Vagina (tissue), 2 donors: ENCODE data around the gene GOLGA6C.

Experiments
- POLR2A ChIP-seq, 2 donors: fragments of 450-650 bp; IDR thresholded peaks; one replicate each; pipeline ENCODE4 v1.6.1; 2017; ENCODE audit warnings: antibody characterized with exemption in 2 of 2, mild to moderate bottlenecking in 2 of 2, moderate library complexity in 2 of 2
- POLR2AphosphoS5 ChIP-seq, 2 donors: sonication (generic); formaldehyde crosslinking; IDR thresholded peaks; one replicate each; pipeline ENCODE4 v1.9.0; 2017; ENCODE audit warnings: antibody characterized with exemption in 2 of 2, mild to moderate bottlenecking in 2 of 2, low read depth in 1 of 2; ENCODE audit not compliant: insufficient read depth in 1 of 2
- TF ChIP-seq, protein P1 (sequence below), 3 experiments: fragments of 450-650 bp in 2 of 3; fragments of 200-600 bp in 1 of 3; sonication (generic) in 1 of 3; IDR thresholded peaks; one replicate each; pipeline ENCODE4 v1.5.1; 2017 to 2019; ENCODE audit warnings: antibody characterized with exemption in 3 of 3, mild to moderate bottlenecking in 2 of 3, moderate library complexity in 2 of 3

DNA sequence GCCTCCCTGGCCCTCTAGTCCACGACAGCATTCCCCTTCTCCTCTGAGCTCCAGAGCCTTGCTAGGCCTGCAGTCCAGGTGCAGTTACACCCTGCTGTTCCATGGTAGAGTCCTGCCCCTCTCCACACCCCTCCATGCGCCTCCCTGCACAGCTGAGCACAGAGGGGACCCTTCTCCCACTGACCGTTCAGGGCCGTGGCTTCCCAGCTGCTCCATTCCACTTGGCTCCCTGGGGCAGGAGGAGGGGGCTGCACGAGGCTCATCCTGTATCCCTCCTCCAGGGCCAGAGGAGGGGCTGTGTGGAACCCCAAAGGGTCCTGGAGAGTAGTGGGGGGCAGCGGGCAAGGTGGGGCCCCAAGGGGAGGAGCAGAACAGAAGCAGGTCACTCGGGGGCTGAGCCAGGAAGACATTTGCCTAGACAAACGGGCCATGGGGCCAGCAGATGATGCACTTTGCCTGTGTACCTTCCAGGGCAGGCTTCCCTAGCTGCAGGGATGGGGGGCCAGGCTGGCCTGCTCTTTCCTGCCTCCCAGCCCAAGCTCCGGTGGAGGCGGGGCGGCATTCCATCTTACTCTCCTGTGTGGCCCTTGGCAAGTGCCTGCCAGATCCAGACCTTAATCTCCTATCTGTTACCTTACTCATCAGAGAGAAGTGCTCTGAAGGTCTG lies 20.7 kb upstream of the GOLGA6C start:
- no peak for TF ChIP-seq POLR2AphosphoS5 (IDR thresholded peaks at IDR 0.05; ENCODE audit: insufficient read depth in 1 of 2, low read depth in 1 of 2)
- TF ChIP-seq, protein P1, sequence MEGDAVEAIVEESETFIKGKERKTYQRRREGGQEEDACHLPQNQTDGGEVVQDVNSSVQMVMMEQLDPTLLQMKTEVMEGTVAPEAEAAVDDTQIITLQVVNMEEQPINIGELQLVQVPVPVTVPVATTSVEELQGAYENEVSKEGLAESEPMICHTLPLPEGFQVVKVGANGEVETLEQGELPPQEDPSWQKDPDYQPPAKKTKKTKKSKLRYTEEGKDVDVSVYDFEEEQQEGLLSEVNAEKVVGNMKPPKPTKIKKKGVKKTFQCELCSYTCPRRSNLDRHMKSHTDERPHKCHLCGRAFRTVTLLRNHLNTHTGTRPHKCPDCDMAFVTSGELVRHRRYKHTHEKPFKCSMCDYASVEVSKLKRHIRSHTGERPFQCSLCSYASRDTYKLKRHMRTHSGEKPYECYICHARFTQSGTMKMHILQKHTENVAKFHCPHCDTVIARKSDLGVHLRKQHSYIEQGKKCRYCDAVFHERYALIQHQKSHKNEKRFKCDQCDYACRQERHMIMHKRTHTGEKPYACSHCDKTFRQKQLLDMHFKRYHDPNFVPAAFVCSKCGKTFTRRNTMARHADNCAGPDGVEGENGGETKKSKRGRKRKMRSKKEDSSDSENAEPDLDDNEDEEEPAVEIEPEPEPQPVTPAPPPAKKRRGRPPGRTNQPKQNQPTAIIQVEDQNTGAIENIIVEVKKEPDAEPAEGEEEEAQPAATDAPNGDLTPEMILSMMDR (IDR thresholded peaks at IDR 0.05), result no peak
- no peak for TF ChIP-seq POLR2A (IDR thresholded peaks at IDR 0.05)
